Adrenal gland (tissue), 5 donors: Measurements from ENCODE around the gene HOMER2.

Experiments
- CTCF ChIP-seq, 6 experiments: fragments of 450-650 bp in 4 of 6; fragments of 200-600 bp in 2 of 6; sonication (generic) in 1 of 6; IDR thresholded peaks; 1 replicate in 5 of 6; 2 replicates in 1 of 6; pipeline versions ENCODE4 v1.5.1 to v1.8.0; 2016 to 2021; ENCODE audit warnings: antibody characterized with exemption in 6 of 6, mild to moderate bottlenecking in 2 of 6, moderate library complexity in 1 of 6
- POLR2A ChIP-seq, 2 donors: fragments of 450-650 bp; IDR thresholded peaks; one replicate each; pipeline ENCODE4 v1.6.1; 2017; ENCODE audit warnings: antibody characterized with exemption in 2 of 2, mild to moderate bottlenecking in 2 of 2, moderate library complexity in 1 of 2
- donor health status: DM: no; HTN: no; CAD: no.

- no peak for TF ChIP-seq CTCF (IDR thresholded peaks at IDR 0.05)
- no peak for TF ChIP-seq POLR2A (IDR thresholded peaks at IDR 0.05)
Observed at GRCh38 chr15:82803793-82804574, 148.5 kb downstream of the HOMER2 start.
